Ovary (tissue), 3 donors: Measurements from ENCODE around the gene SATB1.

Source experiments
- CTCF ChIP-seq, 3 donors: fragments of 450-650 bp in 2 of 3; fragments of 200-600 bp in 1 of 3; IDR thresholded peaks; one replicate each; pipeline versions ENCODE4 v1.5.1 to v1.8.0; 2016 to 2022; ENCODE audit warnings: antibody characterized with exemption in 3 of 3, mild to moderate bottlenecking in 1 of 3
- EP300 ChIP-seq: sonication (generic); formaldehyde crosslinking; IDR thresholded peaks from one replicate; pipeline ENCODE4 v1.6.1; 2017; ENCODE audit warnings: antibody characterized with exemption
- POLR2A ChIP-seq: fragments of 450-650 bp; IDR thresholded peaks from one replicate; pipeline ENCODE4 v1.6.1; 2017; ENCODE audit warnings: antibody characterized with exemption, mild to moderate bottlenecking, moderate library complexity
- donor health status: DM: no; HTN: no; CAD: no.

- TF ChIP-seq POLR2A, result no peak
- TF ChIP-seq CTCF (IDR thresholded peaks at IDR 0.05), result no peak
- TF ChIP-seq EP300, result no peak
These were observed 41.0 kb upstream of the SATB1 start for GRCh38 chr3:18466136-18466535.
